GM10266 (cell line): Measurements from ENCODE around the gene LBH.

ENCODE experiments used
- DNase-seq: peaks from one replicate; pipeline ENCODE4 v3.0.0; 2012; ENCODE audit errors: extremely low spot score
- CTCF ChIP-seq: IDR thresholded peaks from 2 replicates; pipeline ENCODE4 v1.5.1; 2012; ENCODE audit warnings: mild to moderate bottlenecking, low read depth; ENCODE audit not compliant: control insufficient read depth, insufficient read depth; ENCODE audit errors: missing control alignments

Gene LBH

GRCh38 chr2:30229596-30229995, 1.7 kb upstream of the LBH start:
- TF ChIP-seq CTCF, result no peak
- DNase-seq, result no peak

- TF ChIP-seq CTCF, result peak; percentile 16
Observed at GRCh38 chr2:30230497-30231211, 680 bp upstream of the LBH start.

GRCh38 chr2:30231996-30232800, 864 bp downstream of the LBH start:
- DNase-seq, result peak; percentile 87
- TF ChIP-seq CTCF, result no peak

More at GRCh38 chr2:30230497-30231211, 680 bp upstream of the LBH start:
- DNase-seq, result no peak

GRCh38 chr2:30232801-30233130, 1.4 kb downstream of the LBH start:
- TF ChIP-seq CTCF, result no peak
- no peak for DNase-seq

GRCh38 chr2:30233271-30234009, 2.1 kb downstream of the LBH start:
- no peak for DNase-seq
- no peak for TF ChIP-seq CTCF

GRCh38 chr2:30234180-30234971, 3.0 kb downstream of the LBH start:
- no peak for DNase-seq
- no peak for TF ChIP-seq CTCF
